Astrocyte of the spinal cord (primary cell): ENCODE results near the gene HECW1.

ENCODE experiments used
- DNase-seq: peaks from one replicate; pipeline ENCODE4 v3.0.0; 2011; ENCODE audit warnings: low read depth, low spot score
- H3K4me3 ChIP-seq: 2 replicates; pipeline ENCODE4 v1.5.1; 2011; ENCODE audit warnings: low read depth, mild to moderate bottlenecking, low read length, moderate library complexity
- in situ Hi-C: cut with HindIII; loops from 2 replicates; pipeline ENCODE4 v1.10.0; 2017; ENCODE audit warnings: low sequenced_read_pairs
- TF ChIP-seq, protein P1 (sequence below): IDR thresholded peaks from 2 replicates; pipeline ENCODE4 v1.5.1; 2012; ENCODE audit warnings: low read depth, mild to moderate bottlenecking, low read length, inconsistent platforms

Gene HECW1

GRCh38 chr7:43077732-43078391 lies 34.6 kb upstream of the HECW1 start:
- in situ Hi-C loops, result no loop called here
- TF ChIP-seq, protein P1, sequence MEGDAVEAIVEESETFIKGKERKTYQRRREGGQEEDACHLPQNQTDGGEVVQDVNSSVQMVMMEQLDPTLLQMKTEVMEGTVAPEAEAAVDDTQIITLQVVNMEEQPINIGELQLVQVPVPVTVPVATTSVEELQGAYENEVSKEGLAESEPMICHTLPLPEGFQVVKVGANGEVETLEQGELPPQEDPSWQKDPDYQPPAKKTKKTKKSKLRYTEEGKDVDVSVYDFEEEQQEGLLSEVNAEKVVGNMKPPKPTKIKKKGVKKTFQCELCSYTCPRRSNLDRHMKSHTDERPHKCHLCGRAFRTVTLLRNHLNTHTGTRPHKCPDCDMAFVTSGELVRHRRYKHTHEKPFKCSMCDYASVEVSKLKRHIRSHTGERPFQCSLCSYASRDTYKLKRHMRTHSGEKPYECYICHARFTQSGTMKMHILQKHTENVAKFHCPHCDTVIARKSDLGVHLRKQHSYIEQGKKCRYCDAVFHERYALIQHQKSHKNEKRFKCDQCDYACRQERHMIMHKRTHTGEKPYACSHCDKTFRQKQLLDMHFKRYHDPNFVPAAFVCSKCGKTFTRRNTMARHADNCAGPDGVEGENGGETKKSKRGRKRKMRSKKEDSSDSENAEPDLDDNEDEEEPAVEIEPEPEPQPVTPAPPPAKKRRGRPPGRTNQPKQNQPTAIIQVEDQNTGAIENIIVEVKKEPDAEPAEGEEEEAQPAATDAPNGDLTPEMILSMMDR, result no peak
- no peak for DNase-seq

DNA sequence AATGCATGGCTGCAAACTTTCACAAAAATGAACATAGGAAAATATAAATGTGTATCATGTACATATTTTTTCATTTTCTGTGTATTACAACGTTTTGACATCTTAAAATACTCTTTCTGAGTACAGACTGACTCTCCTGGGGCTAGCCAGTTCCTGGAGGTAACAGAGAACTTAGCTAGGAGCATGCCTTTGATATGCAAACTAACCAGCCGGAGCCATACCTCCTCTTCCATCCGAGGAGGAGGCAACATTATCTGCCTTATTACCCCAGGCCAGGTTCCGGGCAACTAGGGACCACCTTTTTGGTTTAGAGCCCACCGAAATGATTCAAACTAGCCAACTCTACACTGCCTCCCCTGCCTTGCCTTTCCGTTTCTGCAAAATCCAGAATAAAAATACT lies 33.7 kb upstream of the HECW1 start:
- H3K4me3 ChIP-seq, result no peak overlapping the region
- in situ Hi-C loops, result no loop called here
- no peak for DNase-seq
- TF ChIP-seq, protein P1, result no peak

More at GRCh38 chr7:43077732-43078391, 34.6 kb upstream of the HECW1 start:
- H3K4me3 ChIP-seq, result no peak overlapping the region

GRCh38 chr7:43081603-43082002 lies 30.8 kb upstream of the HECW1 start:
- TF ChIP-seq, protein P1, result no peak
- no peak for DNase-seq
- no peak overlapping the region for H3K4me3 ChIP-seq
- in situ Hi-C loops, result no loop called here

DNA sequence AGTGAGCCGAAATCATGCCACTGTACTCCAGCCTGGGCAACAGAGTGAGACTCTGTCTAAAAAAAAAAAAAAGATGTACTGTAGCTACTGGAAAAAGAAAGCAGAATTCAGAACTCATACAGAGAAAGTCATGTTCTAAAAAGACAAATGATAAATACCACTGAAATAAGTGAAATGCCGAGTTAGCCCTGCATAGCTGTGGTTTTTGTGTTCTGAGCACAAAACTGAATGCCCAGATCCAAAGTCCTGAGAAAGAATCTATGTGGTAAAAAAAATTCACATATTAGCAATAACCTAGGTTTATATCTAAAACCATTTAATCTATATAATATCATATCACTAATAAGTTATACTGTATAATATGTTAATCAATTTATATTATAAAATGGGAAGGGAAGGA lies 29.3 kb upstream of the HECW1 start:
- TF ChIP-seq, protein P1, result no peak
- in situ Hi-C loops, result no loop called here
- H3K4me3 ChIP-seq, result no peak overlapping the region
- DNase-seq, result peak; percentile 40

DNA sequence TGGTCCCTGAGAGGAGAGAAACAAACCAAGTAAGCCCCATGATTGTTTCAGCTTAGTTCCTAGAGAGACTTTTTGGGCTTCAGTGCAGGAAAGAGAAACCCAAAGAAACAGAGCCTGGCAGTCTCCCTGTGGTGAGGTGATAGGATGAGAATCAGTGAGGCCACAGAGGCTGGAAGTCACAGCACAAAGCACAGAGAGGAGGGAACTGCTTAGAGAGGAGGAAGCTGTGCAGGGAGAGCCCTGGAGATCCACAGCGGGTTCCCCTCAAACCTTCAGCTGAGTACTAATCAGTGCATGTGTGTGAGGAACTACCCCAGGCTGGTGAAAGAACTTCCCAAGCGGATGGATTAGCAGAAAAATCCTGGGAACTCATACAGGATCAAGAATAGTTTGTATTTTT lies 27.4 kb upstream of the HECW1 start:
- no peak overlapping the region for H3K4me3 ChIP-seq
- TF ChIP-seq, protein P1, result no peak
- DNase-seq, result no peak
- in situ Hi-C loops, result no loop called here

- TF ChIP-seq, protein P1, result no peak
- in situ Hi-C loops, result no loop called here
- DNase-seq, result no peak
- H3K4me3 ChIP-seq, result no peak overlapping the region
Observed at GRCh38 chr7:43085992-43086391, 26.5 kb upstream of the HECW1 start.
